DOHH2 (cell line): ENCODE measurements around the gene PCSK5.

Source experiments
- H3F3A ChIP-seq: fragments of 200-600 bp; sonication (generic), shearing (Covaris generic); 2 replicates; pipeline ENCODE4 v1.6.0; 2016; ENCODE audit warnings: antibody characterized with exemption, mild to moderate bottlenecking; ENCODE audit not compliant: control insufficient read depth, insufficient read depth
- H3K27ac ChIP-seq: fragments of 200-600 bp; sonication (generic); 2 replicates; pipeline ENCODE4 v1.5.1; 2014; ENCODE audit warnings: low read depth, mild to moderate bottlenecking, low read length, moderate library complexity
- H3K27me3 ChIP-seq: fragments of 200-600 bp; sonication (generic); 2 replicates; pipeline ENCODE4 v1.6.1; 2014; ENCODE audit warnings: mild to moderate bottlenecking, low read length, mixed read lengths; ENCODE audit not compliant: control insufficient read depth
- H3K36me3 ChIP-seq: fragments of 200-600 bp; sonication (generic); 2 replicates; pipeline ENCODE4 v1.6.1; 2014; ENCODE audit warnings: mild to moderate bottlenecking, low read length, moderate library complexity, mixed read lengths; ENCODE audit not compliant: control insufficient read depth
- H3K4me1 ChIP-seq: fragments of 200-600 bp; sonication (generic); 2 replicates; pipeline ENCODE4 v1.6.1; 2014; ENCODE audit warnings: mild to moderate bottlenecking, low read length, mixed read lengths; ENCODE audit not compliant: control insufficient read depth
- H3K4me2 ChIP-seq: fragments of 200-600 bp; sonication (generic); 2 replicates; pipeline ENCODE4 v1.6.0; 2014; ENCODE audit warnings: mild to moderate bottlenecking, low read length, moderate library complexity
- H3K4me3 ChIP-seq: fragments of 200-600 bp; sonication (generic); 2 replicates; pipeline ENCODE4 v1.5.1; 2014; ENCODE audit warnings: mild to moderate bottlenecking, low read length, mixed read lengths
- H3K79me2 ChIP-seq: fragments of 200-600 bp; sonication (generic); 2 replicates; pipeline ENCODE4 v1.6.1; 2014; ENCODE audit warnings: mild to moderate bottlenecking, low read length, mixed read lengths; ENCODE audit not compliant: control insufficient read depth
- H3K9me2 ChIP-seq: fragments of 200-600 bp; sonication (generic); replicated peaks from 2 replicates; pipeline ENCODE4 v1.6.1; 2014; ENCODE audit warnings: mild to moderate bottlenecking, low read length, mixed read lengths; ENCODE audit not compliant: control insufficient read depth
- H3K9me3 ChIP-seq: fragments of 200-600 bp; sonication (generic); 2 replicates; pipeline ENCODE4 v1.6.1; 2014; ENCODE audit warnings: antibody characterized with exemption, low read length, mixed read lengths; ENCODE audit not compliant: control insufficient read depth, insufficient read depth
- H4K20me1 ChIP-seq: fragments of 200-600 bp; sonication (generic); 2 replicates; pipeline ENCODE4 v1.6.0; 2014; ENCODE audit warnings: low read depth, mild to moderate bottlenecking, antibody characterized with exemption, low read length, moderate library complexity; ENCODE audit not compliant: control insufficient read depth, insufficient read depth
- EZH2phosphoT487 ChIP-seq: fragments of 200-600 bp; sonication (generic); IDR thresholded peaks from 2 replicates; pipeline ENCODE4 v1.6.1; 2017; ENCODE audit warnings: borderline replicate concordance, mild to moderate bottlenecking, antibody characterized with exemption, low read length, moderate library complexity, mixed read lengths
- TF ChIP-seq, protein P1 (sequence below): fragments of 200-600 bp; sonication (generic); IDR thresholded peaks from one replicate; pipeline ENCODE4 v1.5.1; 2014; ENCODE audit warnings: antibody characterized with exemption, mild to moderate bottlenecking, low read depth, low read length; ENCODE audit not compliant: poor library complexity, severe bottlenecking

Gene PCSK5

GRCh38 chr9:76370396-76371023, 480.0 kb downstream of the PCSK5 start:
- no peaks in the 10 kb centered on the region for H4K20me1 ChIP-seq
- H3F3A ChIP-seq, result no peaks in the 10 kb centered on the region
- no peak for TF ChIP-seq EZH2phosphoT487
- TF ChIP-seq, protein P1, sequence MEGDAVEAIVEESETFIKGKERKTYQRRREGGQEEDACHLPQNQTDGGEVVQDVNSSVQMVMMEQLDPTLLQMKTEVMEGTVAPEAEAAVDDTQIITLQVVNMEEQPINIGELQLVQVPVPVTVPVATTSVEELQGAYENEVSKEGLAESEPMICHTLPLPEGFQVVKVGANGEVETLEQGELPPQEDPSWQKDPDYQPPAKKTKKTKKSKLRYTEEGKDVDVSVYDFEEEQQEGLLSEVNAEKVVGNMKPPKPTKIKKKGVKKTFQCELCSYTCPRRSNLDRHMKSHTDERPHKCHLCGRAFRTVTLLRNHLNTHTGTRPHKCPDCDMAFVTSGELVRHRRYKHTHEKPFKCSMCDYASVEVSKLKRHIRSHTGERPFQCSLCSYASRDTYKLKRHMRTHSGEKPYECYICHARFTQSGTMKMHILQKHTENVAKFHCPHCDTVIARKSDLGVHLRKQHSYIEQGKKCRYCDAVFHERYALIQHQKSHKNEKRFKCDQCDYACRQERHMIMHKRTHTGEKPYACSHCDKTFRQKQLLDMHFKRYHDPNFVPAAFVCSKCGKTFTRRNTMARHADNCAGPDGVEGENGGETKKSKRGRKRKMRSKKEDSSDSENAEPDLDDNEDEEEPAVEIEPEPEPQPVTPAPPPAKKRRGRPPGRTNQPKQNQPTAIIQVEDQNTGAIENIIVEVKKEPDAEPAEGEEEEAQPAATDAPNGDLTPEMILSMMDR, result no peak
- H3K27ac ChIP-seq, result no peak overlapping the region
- no peak overlapping the region for H3K4me2 ChIP-seq
- H3K4me1 ChIP-seq, result peaks cover 4% of the 10 kb centered on the region; the same call in 1 of the 2 replicates
- H3K36me3 ChIP-seq, result no peaks in the 10 kb centered on the region
- H3K27me3 ChIP-seq, result peaks cover 12% of the 10 kb centered on the region
- no peak overlapping the region for H3K4me3 ChIP-seq
- no peaks in the 10 kb centered on the region for H3K9me2 ChIP-seq
- H3K79me2 ChIP-seq, result no peaks in the 10 kb centered on the region
- no peaks in the 10 kb centered on the region for H3K9me3 ChIP-seq

DNA sequence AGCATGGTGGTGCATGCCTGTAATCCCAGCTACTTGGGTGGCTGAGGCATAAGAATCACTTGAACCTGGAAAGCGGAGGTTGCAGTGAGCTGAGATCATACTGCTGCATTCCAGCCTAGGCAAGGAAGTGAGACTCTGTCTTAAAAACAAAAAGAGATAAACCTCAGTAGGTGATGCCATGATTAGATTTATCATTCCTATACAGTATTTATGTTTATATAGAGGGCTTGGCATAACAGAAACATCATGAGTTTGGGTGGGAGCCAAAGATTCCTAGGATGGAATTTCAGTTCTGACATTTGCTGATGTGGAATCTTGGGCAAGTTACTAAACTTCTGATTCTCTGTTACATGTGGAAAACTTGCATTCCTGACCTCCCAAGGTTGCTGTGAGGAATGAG, 481.4 kb downstream of the PCSK5 start:
- Histone ChIP-seq H3K27ac (no peak overlapping the region), H3K79me2 (no peaks in the 10 kb centered on the region), H3K4me1 (peaks cover 4% of the 10 kb centered on the region; the same call in 1 of the 2 replicates), H3K36me3 (no peaks in the 10 kb centered on the region), H4K20me1 (no peaks in the 10 kb centered on the region), H3K9me2 (no peaks in the 10 kb centered on the region), H3K4me2 (no peak overlapping the region), H3K4me3 (no peak overlapping the region), H3K9me3 (no peaks in the 10 kb centered on the region), H3K27me3 (peaks cover 12% of the 10 kb centered on the region), H3F3A (no peaks in the 10 kb centered on the region)
- no peak for TF ChIP-seq EZH2phosphoT487
- TF ChIP-seq, protein P1, result no peak

DNA sequence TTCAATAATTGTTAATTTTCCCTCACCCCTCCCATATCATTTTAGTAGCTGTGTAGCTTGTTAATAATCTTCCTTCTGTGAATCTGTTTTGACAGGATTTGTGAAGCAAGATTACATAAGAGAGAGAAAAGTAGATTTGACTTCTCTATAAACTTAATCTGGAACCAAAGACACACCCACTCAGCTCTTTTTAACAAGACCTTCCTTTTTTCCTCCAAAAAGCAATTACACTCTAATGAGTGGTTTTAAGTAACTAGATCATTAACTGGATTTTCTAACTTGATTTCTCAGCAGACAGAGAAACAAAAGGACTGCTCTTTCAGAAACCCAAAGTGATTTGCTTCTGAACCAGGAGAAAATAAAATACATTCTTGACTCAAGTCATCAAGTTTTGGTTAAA, 481.9 kb downstream of the PCSK5 start:
- peaks cover 4% of the 10 kb centered on the region; the same call in 1 of the 2 replicates for H3K4me1 ChIP-seq
- H4K20me1 ChIP-seq, result no peaks in the 10 kb centered on the region
- no peak overlapping the region for H3K4me3 ChIP-seq
- H3K79me2 ChIP-seq, result no peaks in the 10 kb centered on the region
- no peaks in the 10 kb centered on the region for H3K9me3 ChIP-seq
- TF ChIP-seq EZH2phosphoT487, result no peak
- TF ChIP-seq, protein P1, result no peak
- peaks cover 12% of the 10 kb centered on the region for H3K27me3 ChIP-seq
- H3K27ac ChIP-seq, result no peak overlapping the region
- no peaks in the 10 kb centered on the region for H3K9me2 ChIP-seq
- no peaks in the 10 kb centered on the region for H3F3A ChIP-seq
- no peak overlapping the region for H3K4me2 ChIP-seq
- H3K36me3 ChIP-seq, result no peaks in the 10 kb centered on the region
